PC-3 (cell line): ENCODE measurements around the gene SH3PXD2B. TPM values are rescaled to one million over a fixed set of nuclear protein-coding genes. Genes with fewer than 3 reads are reported as not detected.
"Not testable (repeated sequence)": the region's sequence is repeated elsewhere in the genome, so short reads cannot be mapped to it uniquely, and the experiment has no call there.

Experiments
- ATAC-seq: fragments of 200-7000 bp; cut with Tn5 transposase; 2 replicates; pipeline ENCODE4 v1.9.1; 2020; ENCODE audit warnings: mild to moderate bottlenecking, moderate library complexity
- BruUV-seq: library from RNA; stranded (reverse); fragments of 400-500 nt; replicated peaks from 2 replicates; lab custom pipeline; 2021; lab: Mats Ljungman, UMichigan
- CTCF ChIA-PET: fragments of 300-600 bp; sonication (Branson Sonifier 250); formaldehyde crosslinking; loops from one replicate; lab custom pipeline; 2022; ENCODE audit warnings: antibody characterized with exemption; lab: Charles Lee
- POLR2A ChIA-PET: fragments of 300-600 bp; sonication (Branson Sonifier 250); formaldehyde crosslinking; loops from one replicate; lab custom pipeline; 2022; ENCODE audit warnings: antibody characterized with exemption; ENCODE audit not compliant: unreplicated experiment; lab: Charles Lee
- DNase-seq: peaks from one replicate; pipeline ENCODE4 v3.0.0-alpha.2; 2015
- H2AFZ ChIP-seq: fragments of 300-600 bp; sonication (generic); 2 replicates; pipeline ENCODE4 v1.6.0; 2016; ENCODE audit warnings: antibody characterized with exemption, low read length
- H3F3A ChIP-seq: fragments of 300-600 bp; sonication (generic); one replicate; pipeline ENCODE4 v1.6.0; 2017; ENCODE audit warnings: antibody characterized with exemption, low read length, control low read depth, mild to moderate bottlenecking; ENCODE audit not compliant: unreplicated experiment
- H3K27ac ChIP-seq: fragments of 300-600 bp; sonication (generic); 2 replicates; pipeline ENCODE4 v1.5.1; 2016; ENCODE audit warnings: mild to moderate bottlenecking, low read length
- H3K27me3 ChIP-seq: fragments of 300-600 bp; sonication (generic); 2 replicates; pipeline ENCODE4 v1.6.1; 2016; ENCODE audit warnings: low read length, mixed read lengths
- H3K36me3 ChIP-seq: fragments of 300-600 bp; sonication (generic); 2 replicates; pipeline ENCODE4 v1.6.1; 2016; ENCODE audit warnings: low read depth, mixed run types, low read length, mixed read lengths
- H3K4me1 ChIP-seq: fragments of 300-600 bp; sonication (generic); 2 replicates; pipeline ENCODE4 v1.5.1; 2016; ENCODE audit warnings: low read length; ENCODE audit not compliant: insufficient read depth
- H3K4me2 ChIP-seq: fragments of 300-600 bp; sonication (generic); 2 replicates; pipeline ENCODE4 v1.6.0; 2016; ENCODE audit warnings: low read length
- H3K4me3 ChIP-seq: fragments of 300-600 bp; sonication (generic); 2 replicates; pipeline ENCODE4 v1.5.1; 2016; ENCODE audit warnings: mild to moderate bottlenecking, low read length, mixed read lengths
- H3K79me2 ChIP-seq: fragments of 300-600 bp; sonication (generic); 2 replicates; pipeline ENCODE4 v1.6.1; 2017; ENCODE audit warnings: low read length, mixed read lengths
- H3K9ac ChIP-seq: fragments of 300-600 bp; sonication (generic); 2 replicates; pipeline ENCODE4 v1.6.0; 2016; ENCODE audit warnings: mild to moderate bottlenecking, low read length
- H3K9me2 ChIP-seq: fragments of 300-600 bp; sonication (generic); replicated peaks from 2 replicates; pipeline ENCODE4 v1.6.1; 2016; ENCODE audit warnings: mixed run types, low read length, mixed read lengths
- H3K9me3 ChIP-seq: fragments of 300-600 bp; sonication (generic); 2 replicates; pipeline ENCODE4 v1.6.1; 2016; ENCODE audit warnings: low read length, mixed read lengths
- H4K20me1 ChIP-seq: fragments of 300-600 bp; sonication (generic); 2 replicates; pipeline ENCODE4 v1.6.1; 2016; ENCODE audit warnings: low read length, mixed read lengths
- EZH2 ChIP-seq: fragments of 300-600 bp; sonication (generic); IDR thresholded peaks from one replicate; pipeline ENCODE4 v1.6.1; 2017; ENCODE audit warnings: antibody characterized with exemption, mild to moderate bottlenecking, low read length; ENCODE audit not compliant: unreplicated experiment
- EZH2phosphoT487 ChIP-seq: fragments of 300-600 bp; sonication (generic); IDR thresholded peaks from 2 replicates; pipeline ENCODE4 v1.6.1; 2018; ENCODE audit warnings: mild to moderate bottlenecking, antibody characterized with exemption, low read length, borderline replicate concordance
- intact Hi-C: fragments of 100-400 bp; cut with micrococcal nuclease; formaldehyde crosslinking; loops from 2 replicates; pipeline ENCODE4 v1.9.0; 2023
- total RNA-seq: library from RNA; depleted of rRNA; stranded (reverse); fragments of >200 nt; gene quantifications from 2 replicates; pipeline ENCODE4 v1.2.3, GENCODE V29; 2014
- TF ChIP-seq, protein P1 (sequence below): fragments of 300-600 bp; sonication (generic); conservative IDR thresholded peaks from 2 replicates; pipeline ENCODE4 v1.5.1; 2017; ENCODE audit warnings: antibody characterized with exemption, low read depth, mild to moderate bottlenecking, low read length

Gene SH3PXD2B
- total RNA-seq, 1 experiment from 2014 or later: 9.8 TPM

DNA sequence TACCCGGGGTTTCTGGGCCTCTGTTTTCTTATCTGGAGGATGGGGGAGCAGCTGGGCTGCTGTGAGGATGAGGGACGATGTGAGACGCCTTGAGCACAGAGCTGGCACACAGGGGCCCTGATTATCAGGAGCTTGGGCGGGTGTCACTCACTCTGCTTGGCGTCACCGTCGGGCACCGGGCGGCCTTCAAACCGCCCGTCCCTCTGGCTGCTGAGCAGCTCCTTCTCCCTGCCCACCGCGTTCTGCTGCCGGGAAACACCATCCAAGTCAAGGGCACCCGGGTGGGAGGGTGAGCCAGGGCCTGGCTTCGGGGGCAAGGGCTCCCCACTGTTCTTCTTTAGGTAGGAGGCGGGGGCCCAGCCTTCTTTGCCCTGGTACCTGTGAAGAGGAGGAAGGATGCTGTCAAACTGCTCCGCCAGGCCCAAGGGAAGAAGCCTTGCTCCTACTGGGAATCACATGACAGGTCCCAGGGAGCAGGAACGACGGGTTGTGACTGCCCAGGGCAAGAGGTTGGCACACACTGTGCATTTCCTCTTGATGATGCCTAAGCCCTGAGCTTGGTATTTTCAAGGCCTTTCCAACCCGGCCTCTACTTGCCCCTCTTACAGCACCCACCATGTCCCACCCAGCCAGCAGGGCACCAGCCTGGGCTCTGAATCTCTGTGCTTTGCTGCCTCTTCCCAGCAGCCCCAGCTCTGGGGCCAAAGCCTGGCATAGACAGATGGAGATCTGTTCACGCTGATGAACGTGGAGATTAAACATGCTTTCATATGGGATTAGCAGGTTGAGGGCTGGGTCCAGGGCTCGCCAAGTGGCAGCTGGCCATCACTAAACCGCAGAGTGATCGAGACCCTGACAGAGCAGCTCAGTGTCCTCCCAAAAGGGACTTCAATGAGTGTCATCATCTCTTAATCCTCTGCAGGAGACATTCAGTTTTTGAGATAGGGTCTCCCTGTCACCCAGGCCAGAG is 103.8 kb downstream of the SH3PXD2B start:
- CTCF ChIA-PET: no interaction called here
- Histone ChIP-seq H3K4me2 (no peak overlapping the region), H3K9me2 (no peaks in the 10 kb centered on the region), H3K36me3 (no peaks in the 10 kb centered on the region), H3K4me3 (no peak overlapping the region), H2AFZ (no peak overlapping the region), H4K20me1 (no peaks in the 10 kb centered on the region), H3K79me2 (no peaks in the 10 kb centered on the region), H3K9ac (no peak overlapping the region), H3K4me1 (no peaks in the 10 kb centered on the region), H3F3A (no peaks in the 10 kb centered on the region), H3K27me3 (no peaks in the 10 kb centered on the region), H3K27ac (no peak overlapping the region), H3K9me3 (no peaks in the 10 kb centered on the region)
- ATAC-seq (no peak), DNase-seq (no peak)
- BruUV-seq: no TSS peak
- no peak for TF ChIP-seq EZH2phosphoT487
- TF ChIP-seq, protein P1, sequence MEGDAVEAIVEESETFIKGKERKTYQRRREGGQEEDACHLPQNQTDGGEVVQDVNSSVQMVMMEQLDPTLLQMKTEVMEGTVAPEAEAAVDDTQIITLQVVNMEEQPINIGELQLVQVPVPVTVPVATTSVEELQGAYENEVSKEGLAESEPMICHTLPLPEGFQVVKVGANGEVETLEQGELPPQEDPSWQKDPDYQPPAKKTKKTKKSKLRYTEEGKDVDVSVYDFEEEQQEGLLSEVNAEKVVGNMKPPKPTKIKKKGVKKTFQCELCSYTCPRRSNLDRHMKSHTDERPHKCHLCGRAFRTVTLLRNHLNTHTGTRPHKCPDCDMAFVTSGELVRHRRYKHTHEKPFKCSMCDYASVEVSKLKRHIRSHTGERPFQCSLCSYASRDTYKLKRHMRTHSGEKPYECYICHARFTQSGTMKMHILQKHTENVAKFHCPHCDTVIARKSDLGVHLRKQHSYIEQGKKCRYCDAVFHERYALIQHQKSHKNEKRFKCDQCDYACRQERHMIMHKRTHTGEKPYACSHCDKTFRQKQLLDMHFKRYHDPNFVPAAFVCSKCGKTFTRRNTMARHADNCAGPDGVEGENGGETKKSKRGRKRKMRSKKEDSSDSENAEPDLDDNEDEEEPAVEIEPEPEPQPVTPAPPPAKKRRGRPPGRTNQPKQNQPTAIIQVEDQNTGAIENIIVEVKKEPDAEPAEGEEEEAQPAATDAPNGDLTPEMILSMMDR: no peak
- no peak for TF ChIP-seq EZH2
- POLR2A ChIA-PET: no interaction called here
- intact Hi-C loops: no loop called here

DNA sequence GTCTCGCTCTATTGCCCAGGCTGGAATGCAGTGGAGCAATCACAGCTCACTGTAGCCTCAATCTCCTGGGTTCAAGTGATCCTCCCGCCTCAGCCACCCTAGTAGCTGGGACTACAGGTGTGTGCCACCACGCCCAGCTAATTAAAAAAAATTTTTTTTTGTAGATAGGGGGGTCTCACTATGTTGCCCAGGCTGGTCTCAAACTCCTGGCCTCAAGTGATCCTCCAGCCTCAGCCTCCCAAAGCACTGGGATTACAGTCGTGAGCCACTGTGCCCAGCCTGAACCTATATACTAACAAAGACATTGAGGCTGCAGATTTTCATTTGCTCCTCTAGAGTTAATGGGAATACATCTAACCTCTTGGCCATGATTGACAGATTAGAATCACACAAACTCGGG is 105.6 kb downstream of the SH3PXD2B start:
- BruUV-seq, intact Hi-C loops, H3K9me3 ChIP-seq, H3K27me3 ChIP-seq, H3K9me2 ChIP-seq, H3K4me1 ChIP-seq, H4K20me1 ChIP-seq, H3K79me2 ChIP-seq, H3K36me3 ChIP-seq, H3F3A ChIP-seq, H3K9ac ChIP-seq, DNase-seq, H3K4me3 ChIP-seq, ATAC-seq, H2AFZ ChIP-seq, H3K27ac ChIP-seq, CTCF ChIA-PET, POLR2A ChIA-PET, H3K4me2 ChIP-seq: not testable (repeated sequence)

DNA sequence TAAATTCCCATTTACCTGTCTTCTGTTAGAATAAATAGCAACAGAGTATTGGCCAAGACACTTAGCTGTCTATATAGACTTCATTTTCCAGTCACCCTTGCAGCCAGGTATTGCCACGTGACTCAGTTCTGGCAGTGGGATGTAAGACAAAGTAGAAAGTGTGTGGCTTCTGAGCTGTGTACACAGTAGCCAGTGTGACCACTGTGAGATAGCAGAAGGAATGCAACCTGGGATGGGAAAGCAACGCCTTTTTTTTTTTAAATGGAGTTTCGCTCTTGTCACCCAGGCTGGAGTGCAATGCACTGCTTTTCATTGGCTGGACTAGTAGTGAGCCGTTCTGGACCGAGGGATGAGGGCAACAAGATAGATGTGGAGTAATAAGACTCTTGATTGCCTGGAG is 106.2 kb downstream of the SH3PXD2B start:
- TF ChIP-seq EZH2phosphoT487 (no peak), EZH2 (no peak)
- TF ChIP-seq, protein P1: no peak
- Histone ChIP-seq H3K4me3 (no peak overlapping the region), H3K4me2 (no peak overlapping the region), H3K36me3 (no peaks in the 10 kb centered on the region), H3K27ac (no peak overlapping the region), H3K9ac (no peak overlapping the region), H3K4me1 (no peaks in the 10 kb centered on the region), H2AFZ (no peak overlapping the region), H3K9me2 (no peaks in the 10 kb centered on the region), H3K27me3 (no peaks in the 10 kb centered on the region), H3K79me2 (no peaks in the 10 kb centered on the region), H3K9me3 (no peaks in the 10 kb centered on the region), H3F3A (no peaks in the 10 kb centered on the region), H4K20me1 (no peaks in the 10 kb centered on the region)
- POLR2A ChIA-PET: no interaction called here
- ATAC-seq (no peak), DNase-seq (no peak)
- CTCF ChIA-PET: no interaction called here
- BruUV-seq: no TSS peak
- intact Hi-C loops: no loop called here
